RWPE2 (cell line): Measurements from ENCODE around the gene SPATA9.

Experiments used
- ATAC-seq: fragments of 200-7000 bp; cut with Tn5 transposase; 3 replicates; pipeline ENCODE4 v1.9.1; 2021; ENCODE audit warnings: low read depth
- DNase-seq: peaks from one replicate; pipeline ENCODE4 v3.0.0-alpha.2; 2020; ENCODE audit warnings: low spot score
- H3K27ac ChIP-seq: fragments of 450-650 bp; 2 replicates; pipeline ENCODE4 v1.5.1; 2017; ENCODE audit warnings: mild to moderate bottlenecking; ENCODE audit not compliant: poor library complexity, severe bottlenecking
- H3K27me3 ChIP-seq: fragments of 250-450 bp; sonication (Bioruptor Pico); 2 replicates; pipeline ENCODE4 v1.5.1; 2021; ENCODE audit warnings: mild to moderate bottlenecking, moderate library complexity; ENCODE audit not compliant: insufficient read depth, poor library complexity, severe bottlenecking
- H3K36me3 ChIP-seq: fragments of 250-450 bp; sonication (Bioruptor Pico); 2 replicates; pipeline ENCODE4 v1.5.1; 2020; ENCODE audit warnings: low read depth, mild to moderate bottlenecking, moderate library complexity
- H3K4me1 ChIP-seq: fragments of 250-450 bp; sonication (Bioruptor Pico); 2 replicates; pipeline ENCODE4 v1.5.1; 2021; ENCODE audit warnings: mild to moderate bottlenecking, moderate library complexity; ENCODE audit not compliant: insufficient read depth, poor library complexity, severe bottlenecking
- H3K4me3 ChIP-seq: fragments of 250-450 bp; sonication (Bioruptor Pico); 2 replicates; pipeline ENCODE4 v1.5.1; 2021; ENCODE audit warnings: mild to moderate bottlenecking, moderate library complexity; ENCODE audit not compliant: severe bottlenecking
- H3K9me3 ChIP-seq: fragments of 250-450 bp; sonication (Bioruptor Pico); 2 replicates; pipeline ENCODE4 v1.5.1; 2021; ENCODE audit warnings: mild to moderate bottlenecking, moderate library complexity; ENCODE audit not compliant: severe bottlenecking
- CTCF ChIP-seq: fragments of 450-650 bp; IDR thresholded peaks from one replicate; pipeline ENCODE4 v1.5.1; 2017; ENCODE audit warnings: mild to moderate bottlenecking, moderate library complexity; ENCODE audit not compliant: poor library complexity, severe bottlenecking

The SPATA9 gene

GRCh38 chr5:95701074-95701473, 18.3 kb upstream of the SPATA9 start:
- no peak overlapping the region for H3K27ac ChIP-seq
- no peaks in the 10 kb centered on the region for H3K27me3 ChIP-seq
- no peaks in the 10 kb centered on the region for H3K9me3 ChIP-seq
- no peaks in the 10 kb centered on the region for H3K4me1 ChIP-seq
- H3K36me3 ChIP-seq, result no peaks in the 10 kb centered on the region
- TF ChIP-seq CTCF, result no peak
- ATAC-seq (no peak), DNase-seq (no peak)
- H3K4me3 ChIP-seq, result no peak overlapping the region

DNA sequence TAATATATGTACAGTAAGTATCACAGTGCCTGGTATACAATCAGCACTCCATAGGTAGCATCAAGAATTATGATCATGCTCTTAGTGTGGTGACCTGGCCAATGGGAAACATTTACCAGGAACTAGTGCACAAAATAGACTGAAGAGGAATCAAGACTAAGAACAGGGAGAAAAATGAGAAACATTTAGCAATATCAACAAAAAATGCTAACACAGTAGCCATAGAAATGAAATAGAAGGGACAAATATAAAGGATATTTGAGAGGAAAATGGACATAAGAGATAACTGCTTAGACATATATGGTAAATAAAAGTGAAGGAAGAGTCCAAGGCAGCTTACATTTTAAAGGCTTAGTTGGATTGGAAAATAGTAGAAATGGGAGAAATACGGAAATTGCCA, 16.5 kb upstream of the SPATA9 start:
- no peaks in the 10 kb centered on the region for H3K4me1 ChIP-seq
- no peak overlapping the region for H3K27ac ChIP-seq
- TF ChIP-seq CTCF, result no peak

GRCh38 chr5:95697781-95698681, 15.2 kb upstream of the SPATA9 start:
- DNase-seq (no peak), ATAC-seq (no peak)
- TF ChIP-seq CTCF, result no peak

More for the DNA sequence above, 16.5 kb upstream of the SPATA9 start:
- no peak for DNase-seq
- H3K9me3 ChIP-seq, result no peaks in the 10 kb centered on the region
- no peaks in the 10 kb centered on the region for H3K36me3 ChIP-seq
- H3K4me3 ChIP-seq, result no peak overlapping the region
- no peaks in the 10 kb centered on the region for H3K27me3 ChIP-seq
- no peak for ATAC-seq

DNA sequence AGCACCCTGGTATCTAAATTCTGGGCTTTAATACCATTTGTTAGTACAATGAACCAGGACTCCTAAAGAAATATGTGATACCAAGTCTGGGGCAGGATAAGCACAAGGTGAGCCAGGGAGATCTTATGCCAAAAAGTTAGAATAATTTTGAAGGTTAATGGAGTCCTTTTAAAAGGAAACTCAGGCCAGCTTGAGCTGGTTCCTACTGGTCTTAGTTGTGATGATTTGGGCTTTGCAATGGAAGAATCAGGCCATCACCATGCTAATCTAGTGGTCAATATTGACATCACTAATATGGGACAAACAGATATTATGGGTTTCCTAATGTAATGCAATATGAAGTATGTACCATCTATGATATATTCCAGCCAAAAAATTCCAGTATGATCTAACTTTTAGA, 7.5 kb upstream of the SPATA9 start:
- Histone ChIP-seq H3K4me3 (no peak overlapping the region), H3K36me3 (no peaks in the 10 kb centered on the region), H3K4me1 (no peaks in the 10 kb centered on the region), H3K9me3 (no peaks in the 10 kb centered on the region), H3K27ac (no peak overlapping the region), H3K27me3 (no peaks in the 10 kb centered on the region)
- TF ChIP-seq CTCF, result no peak
- ATAC-seq, result no peak
- DNase-seq, result no peak

More at GRCh38 chr5:95697781-95698681, 15.2 kb upstream of the SPATA9 start:
- H3K9me3 ChIP-seq, result no peaks in the 10 kb centered on the region
- H3K27me3 ChIP-seq, result no peaks in the 10 kb centered on the region
- no peaks in the 10 kb centered on the region for H3K36me3 ChIP-seq
- no peak overlapping the region for H3K27ac ChIP-seq
- H3K4me1 ChIP-seq, result no peaks in the 10 kb centered on the region
- no peak overlapping the region for H3K4me3 ChIP-seq

DNA sequence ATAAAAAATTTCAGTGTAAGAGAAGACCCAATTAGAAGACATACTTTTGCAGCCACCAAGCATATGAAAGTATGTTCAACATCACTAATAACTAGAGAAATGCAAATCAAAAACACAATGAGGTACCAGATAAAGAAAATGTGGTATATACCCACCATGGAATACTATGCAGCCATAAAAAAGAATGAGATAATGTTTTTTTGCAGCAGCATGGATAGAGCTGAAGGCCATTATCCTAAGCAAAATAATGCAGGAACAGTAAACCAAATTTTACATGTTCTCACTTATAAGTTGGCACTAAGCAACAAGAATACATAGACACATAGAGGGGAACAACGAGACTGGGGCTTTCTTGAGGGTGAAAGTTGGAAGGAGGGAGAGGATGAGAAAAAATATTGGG, 6.9 kb upstream of the SPATA9 start:
- no peak for TF ChIP-seq CTCF
- Histone ChIP-seq H3K9me3 (no peaks in the 10 kb centered on the region), H3K36me3 (no peaks in the 10 kb centered on the region), H3K4me3 (no peak overlapping the region), H3K27me3 (no peaks in the 10 kb centered on the region), H3K27ac (no peak overlapping the region), H3K4me1 (no peaks in the 10 kb centered on the region)
- no peak for ATAC-seq
- DNase-seq, result no peak
